ENCODE measurements around the gene UNC5C.

UNC5C gene

GRCh38 chr4:95377366-95377900 is 171.3 kb downstream of the UNC5C start:
- in situ Hi-C loops (cut with HindIII; ENCODE audit: low pct_ligation_motif_present, low pct_unique_long_range_greater_than_20kb, low sequenced_read_pairs) = no loop called here
- no peak for DNase-seq

- in situ Hi-C loops (cut with HindIII; ENCODE audit: low pct_ligation_motif_present, low pct_unique_long_range_greater_than_20kb, low sequenced_read_pairs) = no loop called here
- DNase-seq = no peak
Measured at GRCh38 chr4:95371476-95372224, 177.1 kb downstream of the UNC5C start.

GRCh38 chr4:95367824-95368223 is 180.9 kb downstream of the UNC5C start:
- DNase-seq = no peak
- in situ Hi-C loops (cut with HindIII; ENCODE audit: low pct_ligation_motif_present, low pct_unique_long_range_greater_than_20kb, low sequenced_read_pairs) = no loop called here

- DNase-seq = no peak
- in situ Hi-C loops (cut with HindIII; ENCODE audit: low pct_ligation_motif_present, low pct_unique_long_range_greater_than_20kb, low sequenced_read_pairs) = no loop called here
Measured at GRCh38 chr4:95363966-95364365, 184.8 kb downstream of the UNC5C start.

GRCh38 chr4:95363559-95363925 is 185.2 kb downstream of the UNC5C start:
- DNase-seq = no peak
- in situ Hi-C loops (cut with HindIII; ENCODE audit: low pct_ligation_motif_present, low pct_unique_long_range_greater_than_20kb, low sequenced_read_pairs) = no loop called here

- in situ Hi-C loops (cut with HindIII; ENCODE audit: low pct_ligation_motif_present, low pct_unique_long_range_greater_than_20kb, low sequenced_read_pairs) = no loop called here
- DNase-seq = peak; percentile 27
Measured at GRCh38 chr4:95362906-95363558, 185.7 kb downstream of the UNC5C start.

GRCh38 chr4:95362066-95362465 is 186.7 kb downstream of the UNC5C start:
- DNase-seq = no peak
- in situ Hi-C loops (cut with HindIII; ENCODE audit: low pct_ligation_motif_present, low pct_unique_long_range_greater_than_20kb, low sequenced_read_pairs) = no loop called here

- in situ Hi-C loops (cut with HindIII; ENCODE audit: low pct_ligation_motif_present, low pct_unique_long_range_greater_than_20kb, low sequenced_read_pairs) = no loop called here
- no peak for DNase-seq
Measured at GRCh38 chr4:95361696-95361965, 187.1 kb downstream of the UNC5C start.

- no peak for DNase-seq
- in situ Hi-C loops (cut with HindIII; ENCODE audit: low pct_ligation_motif_present, low pct_unique_long_range_greater_than_20kb, low sequenced_read_pairs) = no loop called here
Measured at GRCh38 chr4:95360906-95361695, 187.7 kb downstream of the UNC5C start.

GRCh38 chr4:95360256-95360903 is 188.4 kb downstream of the UNC5C start:
- DNase-seq = no peak
- in situ Hi-C loops (cut with HindIII; ENCODE audit: low pct_ligation_motif_present, low pct_unique_long_range_greater_than_20kb, low sequenced_read_pairs) = no loop called here

- in situ Hi-C loops (cut with HindIII; ENCODE audit: low pct_ligation_motif_present, low pct_unique_long_range_greater_than_20kb, low sequenced_read_pairs) = no loop called here
- no peak for DNase-seq
Measured at GRCh38 chr4:95358421-95358820, 190.4 kb downstream of the UNC5C start.

GRCh38 chr4:95355021-95355420 is 193.8 kb downstream of the UNC5C start:
- in situ Hi-C loops (cut with HindIII; ENCODE audit: low pct_ligation_motif_present, low pct_unique_long_range_greater_than_20kb, low sequenced_read_pairs) = no loop called here
- DNase-seq = no peak

GRCh38 chr4:95348418-95348817 is 200.4 kb downstream of the UNC5C start:
- in situ Hi-C loops (cut with HindIII; ENCODE audit: low pct_ligation_motif_present, low pct_unique_long_range_greater_than_20kb, low sequenced_read_pairs) = no loop called here
- no peak for DNase-seq

GRCh38 chr4:95343235-95343634 is 205.5 kb downstream of the UNC5C start:
- in situ Hi-C loops (cut with HindIII; ENCODE audit: low pct_ligation_motif_present, low pct_unique_long_range_greater_than_20kb, low sequenced_read_pairs) = no loop called here

GRCh38 chr4:95340191-95340590 is 208.6 kb downstream of the UNC5C start:
- no peak for DNase-seq
- in situ Hi-C loops (cut with HindIII; ENCODE audit: low pct_ligation_motif_present, low pct_unique_long_range_greater_than_20kb, low sequenced_read_pairs) = no loop called here

More at GRCh38 chr4:95343235-95343634, 205.5 kb downstream of the UNC5C start:
- DNase-seq = no peak

- DNase-seq = no peak
- in situ Hi-C loops (cut with HindIII; ENCODE audit: low pct_ligation_motif_present, low pct_unique_long_range_greater_than_20kb, low sequenced_read_pairs) = no loop called here
Measured at GRCh38 chr4:95325665-95326064, 223.1 kb downstream of the UNC5C start.

- DNase-seq = no peak
- in situ Hi-C loops (cut with HindIII; ENCODE audit: low pct_ligation_motif_present, low pct_unique_long_range_greater_than_20kb, low sequenced_read_pairs) = no loop called here
Measured at GRCh38 chr4:95319169-95319568, 229.6 kb downstream of the UNC5C start.

- no peak for DNase-seq
- in situ Hi-C loops (cut with HindIII; ENCODE audit: low pct_ligation_motif_present, low pct_unique_long_range_greater_than_20kb, low sequenced_read_pairs) = no loop called here
Measured at GRCh38 chr4:95318483-95318882, 230.3 kb downstream of the UNC5C start.

GRCh38 chr4:95318044-95318443 is 230.7 kb downstream of the UNC5C start:
- no peak for DNase-seq
- in situ Hi-C loops (cut with HindIII; ENCODE audit: low pct_ligation_motif_present, low pct_unique_long_range_greater_than_20kb, low sequenced_read_pairs) = no loop called here

Data from ACHN (cell line).